ENCODE measurements around the gene RALGPS2.

RALGPS2 gene

GRCh38 chr1:178724728-178725465, at the start of gene RALGPS2:
Gene RALGPS2, plus strand, starts transcription at chr1:178725244. Its CDS starts 51,521 bp downstream, at chr1:178776765.
- DNase-seq (ENCODE audit: low spot score) = peak; percentile 92

- no peak for DNase-seq (ENCODE audit: low spot score)
These were observed 45.8 kb upstream of the RALGPS2 start for GRCh38 chr1:178679237-178679636.

GRCh38 chr1:178682429-178682828, 42.6 kb upstream of the RALGPS2 start:
- no peak for DNase-seq (ENCODE audit: low spot score)

GRCh38 chr1:178682886-178683285, 42.2 kb upstream of the RALGPS2 start:
- DNase-seq (ENCODE audit: low spot score) = no peak

- DNase-seq (ENCODE audit: low spot score) = no peak
These were observed 41.8 kb upstream of the RALGPS2 start for GRCh38 chr1:178683291-178683690.

- DNase-seq (ENCODE audit: low spot score) = no peak
These were observed 40.9 kb upstream of the RALGPS2 start for GRCh38 chr1:178684111-178684510.

- no peak for DNase-seq (ENCODE audit: low spot score)
These were observed 40.5 kb upstream of the RALGPS2 start for GRCh38 chr1:178684542-178685000.

GRCh38 chr1:178686407-178686806, 38.6 kb upstream of the RALGPS2 start:
- no peak for DNase-seq (ENCODE audit: low spot score)

GRCh38 chr1:178688244-178688643, 36.8 kb upstream of the RALGPS2 start:
- DNase-seq (ENCODE audit: low spot score) = no peak

GRCh38 chr1:178689769-178690168, 35.3 kb upstream of the RALGPS2 start:
- DNase-seq (ENCODE audit: low spot score) = no peak

GRCh38 chr1:178690496-178690895, 34.5 kb upstream of the RALGPS2 start:
- DNase-seq (ENCODE audit: low spot score) = no peak

GRCh38 chr1:178692564-178693327, 32.3 kb upstream of the RALGPS2 start:
- no peak for DNase-seq (ENCODE audit: low spot score)

GRCh38 chr1:178693366-178693765, 31.7 kb upstream of the RALGPS2 start:
- DNase-seq (ENCODE audit: low spot score) = no peak

GRCh38 chr1:178694923-178695525, 30.0 kb upstream of the RALGPS2 start:
- no peak for DNase-seq (ENCODE audit: low spot score)

GRCh38 chr1:178702146-178702545, 22.9 kb upstream of the RALGPS2 start:
- DNase-seq (ENCODE audit: low spot score) = no peak

- no peak for DNase-seq (ENCODE audit: low spot score)
These were observed 20.2 kb upstream of the RALGPS2 start for GRCh38 chr1:178704833-178705232.

- no peak for DNase-seq (ENCODE audit: low spot score)
These were observed 18.6 kb upstream of the RALGPS2 start for GRCh38 chr1:178706432-178706831.

- no peak for DNase-seq (ENCODE audit: low spot score)
These were observed 11.8 kb upstream of the RALGPS2 start for GRCh38 chr1:178713259-178713658.

GRCh38 chr1:178714453-178714852, 10.6 kb upstream of the RALGPS2 start:
- no peak for DNase-seq (ENCODE audit: low spot score)

- no peak for DNase-seq (ENCODE audit: low spot score)
These were observed 8.9 kb upstream of the RALGPS2 start for GRCh38 chr1:178716111-178716510.

- no peak for DNase-seq (ENCODE audit: low spot score)
These were observed 6.5 kb upstream of the RALGPS2 start for GRCh38 chr1:178718520-178718919.

- no peak for DNase-seq (ENCODE audit: low spot score)
These were observed 1.5 kb upstream of the RALGPS2 start for GRCh38 chr1:178723546-178723945.

GRCh38 chr1:178724376-178724727, 692 bp upstream of the RALGPS2 start:
- peak; percentile 57 for DNase-seq (ENCODE audit: low spot score)
